GM21825 (cell line): ENCODE results near the gene PRSS22.

Experiments
- ATAC-seq: cut with Tn5 transposase; IDR thresholded peaks from one replicate; pipeline ENCODE4 v1.9.1; 2021; ENCODE audit warnings: mild to moderate bottlenecking, moderate library complexity; ENCODE audit not compliant: unreplicated experiment

PRSS22 gene

GRCh38 chr16:2829501-2830354 lies 28.2 kb downstream of the PRSS22 start, which contains the start of gene ZG16B:
Gene ZG16B, plus strand, starts transcription at chr16:2830303. Its CDS starts 139 bp downstream, at chr16:2830442.
- no peak for ATAC-seq

GRCh38 chr16:2828876-2829430 lies 29.0 kb downstream of the PRSS22 start:
- ATAC-seq, result no peak

GRCh38 chr16:2828521-2828840 lies 29.5 kb downstream of the PRSS22 start:
- no peak for ATAC-seq

GRCh38 chr16:2827831-2828520 lies 30.0 kb downstream of the PRSS22 start:
- no peak for ATAC-seq

GRCh38 chr16:2827374-2827791 lies 30.6 kb downstream of the PRSS22 start:
- no peak for ATAC-seq

- no peak for ATAC-seq
Observed at GRCh38 chr16:2826591-2827373, 31.2 kb downstream of the PRSS22 start.

- no peak for ATAC-seq
Observed at GRCh38 chr16:2825906-2826305, 32.1 kb downstream of the PRSS22 start.

GRCh38 chr16:2825049-2825742 lies 32.8 kb downstream of the PRSS22 start:
- ATAC-seq, result no peak

- ATAC-seq, result no peak
Observed at GRCh38 chr16:2824626-2825025, 33.3 kb downstream of the PRSS22 start.

GRCh38 chr16:2822496-2822895 lies 35.5 kb downstream of the PRSS22 start:
- no peak for ATAC-seq

GRCh38 chr16:2822158-2822495 lies 35.8 kb downstream of the PRSS22 start:
- no peak for ATAC-seq

GRCh38 chr16:2821487-2822157 lies 36.3 kb downstream of the PRSS22 start:
- no peak for ATAC-seq

- no peak for ATAC-seq
Observed at GRCh38 chr16:2820836-2821486, 37.0 kb downstream of the PRSS22 start.

- ATAC-seq, result no peak
Observed at GRCh38 chr16:2819939-2820835, 37.8 kb downstream of the PRSS22 start.

- ATAC-seq, result no peak
Observed at GRCh38 chr16:2819179-2819938, 38.6 kb downstream of the PRSS22 start.

GRCh38 chr16:2818272-2818876 lies 39.6 kb downstream of the PRSS22 start:
- ATAC-seq, result no peak
